Activated B cell treated with CpG ODN at 0.5 μM for 24 hours (primary cell): ENCODE measurements around the gene BNC2. TPM values are rescaled to one million over a fixed set of nuclear protein-coding genes. Genes with fewer than 3 reads are reported as not detected.
"Not testable (repeated sequence)": the region's sequence is repeated elsewhere in the genome, so short reads cannot be mapped to it uniquely, and the experiment has no call there.

ENCODE experiments used
- ATAC-seq: fragments of 200-7000 bp; cut with Tn5 transposase; one replicate; pipeline ENCODE4 v1.10.0; 2021; ENCODE audit warnings: low read depth, mild to moderate bottlenecking, moderate library complexity
- CTCF ChIA-PET: fragments of 350-600 bp; sonication (Branson Sonifier 250); formaldehyde crosslinking; loops from one replicate; lab custom pipeline; 2021; ENCODE audit warnings: antibody characterized with exemption; lab: Charles Lee
- POLR2A ChIA-PET: fragments of 350-600 bp; sonication (Branson Sonifier 250); formaldehyde crosslinking; loops from one replicate; lab custom pipeline; 2021; ENCODE audit warnings: antibody characterized with exemption; lab: Charles Lee
- DNase-seq: peaks from one replicate; pipeline ENCODE4 v3.0.0; 2022
- H3K27ac Mint-ChIP-seq: one replicate; pipeline ENCODE4 v1.8.0; 2020; ENCODE audit warnings: mixed read lengths
- H3K27me3 Mint-ChIP-seq: one replicate; pipeline ENCODE4 v1.8.0; 2021; ENCODE audit warnings: mixed read lengths
- H3K36me3 Mint-ChIP-seq: one replicate; pipeline ENCODE4 v1.8.0; 2021; ENCODE audit warnings: low read depth, mixed read lengths
- H3K4me1 Mint-ChIP-seq: one replicate; pipeline ENCODE4 v1.8.0; 2021; ENCODE audit warnings: mixed read lengths
- H3K4me3 Mint-ChIP-seq: one replicate; pipeline ENCODE4 v1.8.0; 2020; ENCODE audit warnings: mild to moderate bottlenecking, mixed read lengths
- H3K9me3 Mint-ChIP-seq: one replicate; pipeline ENCODE4 v1.8.0; 2020; ENCODE audit warnings: mixed read lengths
- CTCF ChIP-seq: fragments of 200-600 bp; IDR thresholded peaks from one replicate; pipeline ENCODE4 v1.8.0; 2022; ENCODE audit warnings: antibody characterized with exemption, mild to moderate bottlenecking
- intact Hi-C: fragments of 100-400 bp; cut with micrococcal nuclease; formaldehyde crosslinking; loops from one replicate; pipeline ENCODE4 v1.15.1; 2024
- total RNA-seq: library from RNA; stranded (reverse); gene quantifications from 2 replicates; pipeline ENCODE4 v1.2.3, GENCODE V29; 2022

The BNC2 gene
- total RNA-seq, 1 donor from 2014 or later: not detected

GRCh38 chr9:16543225-16543624 lies 327.2 kb downstream of the BNC2 start:
- intact Hi-C loops: no loop called here
- Mint-ChIP-seq H3K4me3 (no peak overlapping the region), H3K36me3 (no peaks in the 10 kb centered on the region), H3K27me3 (no peaks in the 10 kb centered on the region), H3K4me1 (no peaks in the 10 kb centered on the region), H3K9me3 (no peaks in the 10 kb centered on the region), H3K27ac (no peak overlapping the region)
- ATAC-seq: no peak
- POLR2A ChIA-PET: no interaction called here
- DNase-seq: no peak
- no peak for TF ChIP-seq CTCF
- CTCF ChIA-PET: no interaction called here

GRCh38 chr9:16542290-16542689 lies 328.2 kb downstream of the BNC2 start:
- Mint-ChIP-seq H3K9me3 (no peaks in the 10 kb centered on the region), H3K4me1 (no peaks in the 10 kb centered on the region), H3K4me3 (no peak overlapping the region), H3K36me3 (no peaks in the 10 kb centered on the region), H3K27me3 (no peaks in the 10 kb centered on the region), H3K27ac (no peak overlapping the region)
- POLR2A ChIA-PET: no interaction called here
- ATAC-seq: no peak
- intact Hi-C loops: no loop called here
- CTCF ChIA-PET: no interaction called here
- DNase-seq: no peak
- no peak for TF ChIP-seq CTCF

- no peaks in the 10 kb centered on the region for H3K27me3 Mint-ChIP-seq
- no peak for ATAC-seq
- no peak overlapping the region for H3K27ac Mint-ChIP-seq
- no peaks in the 10 kb centered on the region for H3K4me1 Mint-ChIP-seq
- POLR2A ChIA-PET: no interaction called here
- H3K4me3 Mint-ChIP-seq: no peak overlapping the region
- DNase-seq: no peak
- CTCF ChIA-PET: no interaction called here
- H3K36me3 Mint-ChIP-seq: no peaks in the 10 kb centered on the region
- no peak for TF ChIP-seq CTCF
- H3K9me3 Mint-ChIP-seq: no peaks in the 10 kb centered on the region
- intact Hi-C loops: no loop called here
Observed at GRCh38 chr9:16540743-16541613, 329.5 kb downstream of the BNC2 start.

- intact Hi-C loops, H3K4me3 Mint-ChIP-seq, H3K27ac Mint-ChIP-seq, H3K4me1 Mint-ChIP-seq, ATAC-seq, DNase-seq, CTCF ChIA-PET, H3K27me3 Mint-ChIP-seq, POLR2A ChIA-PET, H3K9me3 Mint-ChIP-seq, H3K36me3 Mint-ChIP-seq: not testable (repeated sequence)
Observed at GRCh38 chr9:16539626-16540025, 330.8 kb downstream of the BNC2 start.

- Mint-ChIP-seq H3K4me3 (no peak overlapping the region), H3K27me3 (no peaks in the 10 kb centered on the region), H3K9me3 (no peaks in the 10 kb centered on the region), H3K4me1 (no peaks in the 10 kb centered on the region), H3K36me3 (no peaks in the 10 kb centered on the region), H3K27ac (no peak overlapping the region)
- TF ChIP-seq CTCF: no peak
- CTCF ChIA-PET: no interaction called here
- DNase-seq: no peak
- ATAC-seq: no peak
- intact Hi-C loops: no loop called here
- POLR2A ChIA-PET: no interaction called here
Observed at GRCh38 chr9:16535555-16535954, 334.9 kb downstream of the BNC2 start.
